ENCODE data around the gene LACRT. TPM values are rescaled to one million over a fixed set of nuclear protein-coding genes. Genes with fewer than 3 reads are reported as not detected.

Gene LACRT
- total and polyA plus RNA-seq, 9 of the 15 experiments (the other 6 are each of a cell fraction or from before 2014, with no cell fraction given) = not detected

DNA sequence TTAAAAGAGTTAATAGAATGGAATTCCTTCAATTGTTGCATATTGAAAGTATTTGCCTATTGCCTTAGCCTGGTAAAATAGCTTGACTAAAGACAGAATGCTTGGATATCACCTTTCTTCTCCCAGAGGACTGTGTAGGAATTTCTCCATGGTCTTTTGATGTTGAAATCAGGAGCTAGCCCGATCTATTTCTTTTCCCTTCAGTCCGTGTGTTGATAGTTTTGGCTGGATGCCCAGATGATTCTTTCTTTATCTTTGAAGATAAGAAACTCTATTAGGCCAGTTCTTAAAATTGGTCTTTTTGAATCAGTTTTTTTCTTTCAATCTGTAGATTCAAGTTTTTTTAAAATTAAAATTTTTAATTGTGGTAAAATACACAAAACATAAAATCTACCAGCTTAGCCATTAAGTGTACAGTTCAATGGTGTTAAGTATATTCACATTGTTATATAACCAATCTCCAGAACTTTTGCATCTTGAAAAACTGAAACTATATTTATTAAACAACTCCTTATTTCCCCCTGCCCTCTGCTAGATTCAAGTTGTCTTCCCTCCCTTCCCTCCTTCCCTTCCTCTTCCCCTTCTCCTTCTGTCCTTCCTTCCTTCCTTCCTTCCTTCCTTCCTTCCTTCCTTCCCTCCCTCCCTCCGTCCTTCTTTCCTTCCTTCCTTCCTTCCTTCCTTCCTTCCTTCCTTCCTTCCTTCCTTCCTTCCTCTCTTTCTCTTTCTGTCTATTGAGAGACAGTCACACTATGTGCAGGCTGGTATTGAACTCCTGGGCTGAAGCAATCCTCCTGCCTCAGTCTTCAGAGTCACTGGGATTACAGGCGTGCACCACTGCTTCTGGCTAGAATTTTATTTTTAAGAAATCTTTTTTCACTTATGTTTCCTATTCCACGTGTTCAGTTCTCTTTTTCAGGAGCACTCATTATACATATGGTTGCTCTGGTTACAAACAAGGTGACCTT lies 10.1 kb downstream of the LACRT start:
- ChIA-PET POLR2A (no interaction called here), CTCF (ENCODE audit: low intra/inter-chr PET ratio) (no interaction called here)
- TF ChIP-seq, protein P1, sequence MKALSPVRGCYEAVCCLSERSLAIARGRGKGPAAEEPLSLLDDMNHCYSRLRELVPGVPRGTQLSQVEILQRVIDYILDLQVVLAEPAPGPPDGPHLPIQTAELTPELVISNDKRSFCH (CRISPR knock-in tag; IDR thresholded peaks at IDR 0.05) = no peak
- TF ChIP-seq, protein P1 (tag; IDR thresholded peaks at IDR 0.05) = no peak
- peak; percentile 65 for TF ChIP-seq PCBP2 (IDR thresholded peaks at IDR 0.05; ENCODE audit: low read depth, low read length, poor library complexity, severe bottlenecking)
- H3K4me1 ChIP-seq (replicated peaks in 1 of 2; ENCODE audit: control insufficient read depth in 2 of 2, insufficient read depth in 2 of 2, low read length in 2 of 2) = no peaks in the 10 kb centered on the region
- in situ Hi-C loops (cut with MboI) = no loop called here
- DNase-seq (ENCODE audit: extremely low read depth in 1 of 4, low spot score in 3 of 4) (no peak), FAIRE-seq (no peak), ATAC-seq (no peak)
- H3K4me3 ChIP-seq = no peak overlapping the region
- H3K27me3 ChIP-seq (ENCODE audit: control insufficient read depth in 2 of 2, insufficient read depth in 2 of 2, low read length in 2 of 2) = no peaks in the 10 kb centered on the region
- no peak overlapping the region for H3K9ac ChIP-seq (ENCODE audit: insufficient read depth in 1 of 2, low read depth in 2 of 2, low read length in 2 of 2)
- no peaks in the 10 kb centered on the region for H3K79me2 ChIP-seq (ENCODE audit: control insufficient read depth, insufficient read depth, low read length)
- no peak overlapping the region for H2AFZ ChIP-seq (ENCODE audit: low read depth, low read length)
- no peaks in the 10 kb centered on the region for H3K9me1 ChIP-seq (ENCODE audit: control insufficient read depth, insufficient read depth, low read length)
- intact Hi-C loops (cut with micrococcal nuclease) = no loop called here
- no peak overlapping the region for H3K4me2 ChIP-seq (ENCODE audit: insufficient read depth, low read length)
- H4K20me1 ChIP-seq (replicated peaks; ENCODE audit: control insufficient read depth, insufficient read depth, low read length) = no peaks in the 10 kb centered on the region
- no peaks in the 10 kb centered on the region for H3K9me3 ChIP-seq (replicated peaks; ENCODE audit: control insufficient read depth, insufficient read depth, low read depth, low read length)
- no peaks in the 10 kb centered on the region for H3K36me3 ChIP-seq (ENCODE audit: control insufficient read depth, insufficient read depth, low read length)
- no TSS peak for BruUV-seq (replicated peaks)
- no peak overlapping the region for H3K27ac ChIP-seq (ENCODE audit: extremely low read depth, low read depth, low read length)
- WGBS (ENCODE audit: insufficient coverage, low coverage, missing lambda C conversion rate) = 4% methylated on average over 4 of the region's 5 CpGs

Data from K562 (cell line).